Activated CD4-positive, CD25-positive, alpha-beta regulatory T cell treated with anti-CD3 and anti-CD28 coated beads, Interleukin-2, amount 50 U/mL, for 16 hours (primary cell): Measurements from ENCODE around the gene OXCT1.
"Not testable (repeated sequence)": the region's sequence is repeated elsewhere in the genome, so short reads cannot be mapped to it uniquely, and the experiment has no call there.

ENCODE experiments used
- DNase-seq: peaks from one replicate; pipeline ENCODE4 v3.0.0-alpha.2; 2020; ENCODE audit warnings: low read depth, low spot score

Gene OXCT1

GRCh38 chr5:41827792-41828191 is 42.4 kb downstream of the OXCT1 start:
- no peak for DNase-seq

- no peak for DNase-seq
Measured at GRCh38 chr5:41822036-41822435, 48.2 kb downstream of the OXCT1 start.

DNA sequence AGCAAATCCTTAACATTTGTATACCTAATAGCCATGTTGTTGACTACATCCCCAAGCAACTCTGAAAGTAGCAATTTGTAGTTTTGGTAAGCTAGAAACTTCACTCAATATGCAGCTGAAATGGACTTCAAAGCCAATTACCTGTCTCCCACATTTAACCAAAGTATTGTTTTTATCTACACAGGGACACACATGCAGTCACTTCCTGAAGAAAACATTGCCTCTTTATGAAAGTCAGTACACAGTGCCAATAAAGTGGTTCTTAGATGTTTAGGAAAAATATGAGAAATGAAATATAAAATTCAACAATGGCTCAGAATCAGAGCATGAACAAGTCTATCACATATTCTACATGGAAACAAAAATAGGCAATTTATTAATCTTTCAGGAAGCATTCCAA is 49.2 kb downstream of the OXCT1 start:
- DNase-seq: no peak

GRCh38 chr5:41820150-41820549 is 50.1 kb downstream of the OXCT1 start:
- DNase-seq: no peak

GRCh38 chr5:41817625-41818301 is 52.5 kb downstream of the OXCT1 start:
- no peak for DNase-seq

DNA sequence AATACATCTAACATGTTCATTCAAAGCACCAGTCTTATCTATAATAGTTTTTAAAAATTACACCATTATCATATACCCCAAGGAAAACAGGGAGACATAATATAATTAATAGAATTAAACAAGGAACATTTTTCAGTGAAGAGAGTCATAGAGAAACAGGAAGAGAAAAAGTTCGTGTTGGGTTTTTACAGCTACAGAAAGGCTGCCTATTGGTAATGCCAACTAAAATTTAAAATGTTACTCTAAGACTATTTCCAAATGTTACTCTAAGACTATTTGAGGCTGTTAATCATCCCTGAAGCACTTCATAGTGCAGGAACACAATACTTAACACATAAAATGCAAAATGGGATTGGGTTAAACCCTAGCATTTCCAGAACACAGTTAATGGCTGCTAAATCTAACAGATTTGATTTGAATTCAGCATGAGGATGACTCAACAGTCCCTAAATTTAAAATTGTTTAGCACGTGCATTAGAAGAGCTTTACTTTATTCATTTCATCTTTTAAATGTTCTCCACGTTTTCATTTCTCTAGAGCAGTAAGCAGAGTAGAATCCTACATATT is 54.5 kb downstream of the OXCT1 start:
- no peak for DNase-seq

GRCh38 chr5:41815261-41815660 is 55.0 kb downstream of the OXCT1 start:
- DNase-seq: no peak

DNA sequence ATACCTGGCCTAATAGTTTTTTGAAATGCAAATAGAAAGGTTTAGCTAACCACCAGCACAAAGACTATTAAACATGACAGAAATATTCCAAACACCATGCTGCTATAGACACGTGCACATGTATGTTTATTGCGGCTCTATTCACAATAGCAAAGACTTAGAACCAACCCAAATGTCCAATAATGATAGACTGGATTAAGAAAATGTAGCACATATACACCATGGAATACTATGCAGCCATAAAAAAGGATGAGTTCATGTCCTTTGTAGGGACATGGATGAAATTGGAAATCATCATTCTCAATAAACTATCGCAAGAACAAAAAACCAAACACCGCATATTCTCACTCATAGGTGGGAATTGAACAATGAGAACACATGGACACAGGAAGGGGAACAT is 55.9 kb downstream of the OXCT1 start:
- DNase-seq: not testable (repeated sequence)

- DNase-seq: no peak
Measured at GRCh38 chr5:41812156-41812555, 58.1 kb downstream of the OXCT1 start.

DNA sequence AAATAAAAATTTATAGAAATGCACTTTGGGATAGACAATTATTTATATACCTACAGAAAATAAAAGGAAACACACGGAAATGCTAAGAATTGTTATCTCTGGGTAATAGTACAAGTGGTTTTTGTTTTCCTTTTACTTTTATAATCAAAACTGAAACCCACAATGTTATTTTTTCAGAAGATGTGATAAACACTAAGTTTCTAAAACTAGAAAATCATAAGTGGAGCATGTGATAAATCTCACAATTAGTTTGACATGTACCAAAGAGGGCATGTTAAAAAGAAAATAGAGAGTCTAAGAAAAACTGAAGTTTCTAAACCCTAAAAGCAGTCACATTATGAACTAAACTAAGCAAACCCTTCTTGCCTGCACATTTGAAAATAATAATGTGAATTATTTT is 61.1 kb downstream of the OXCT1 start:
- no peak for DNase-seq

- DNase-seq: no peak
Measured at GRCh38 chr5:41808294-41808693, 61.9 kb downstream of the OXCT1 start.

DNA sequence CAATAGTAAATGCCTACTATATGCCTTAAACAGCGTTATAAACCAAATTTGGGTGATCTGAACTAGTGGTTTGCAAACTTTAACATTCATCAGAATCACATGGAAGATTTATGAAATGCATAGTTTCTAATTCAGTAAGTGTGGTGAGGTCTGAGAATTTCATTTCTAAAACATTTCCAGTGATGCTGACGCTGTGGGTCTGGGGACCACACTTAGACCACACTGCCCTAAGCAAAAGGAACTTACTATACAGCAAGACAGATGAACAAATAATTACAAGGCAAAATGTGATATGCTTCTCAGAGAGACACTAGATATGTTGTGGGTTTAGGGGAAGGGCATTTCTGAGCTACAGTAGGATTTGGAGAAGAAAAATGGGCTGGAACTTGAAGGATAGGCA is 72.6 kb downstream of the OXCT1 start:
- DNase-seq: no peak

DNA sequence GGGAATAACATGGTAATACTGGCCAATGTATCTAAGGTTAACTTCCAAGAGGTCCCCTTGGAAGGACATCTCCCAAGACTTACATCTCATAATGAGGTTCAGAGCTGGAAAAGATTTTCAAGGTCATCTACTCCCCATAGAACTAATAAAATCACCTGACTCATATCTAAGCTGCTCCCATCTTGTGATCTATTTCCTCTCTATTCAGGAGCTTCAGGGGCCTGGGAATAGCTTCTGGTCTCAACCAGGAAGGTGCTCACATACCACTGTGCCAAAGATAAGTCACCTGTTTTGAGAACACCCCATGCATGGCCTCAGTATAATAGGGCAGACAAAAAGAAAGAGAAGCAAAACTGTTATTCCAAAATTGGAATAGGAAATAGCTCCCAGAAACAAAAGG is 74.2 kb downstream of the OXCT1 start:
- no peak for DNase-seq

DNA sequence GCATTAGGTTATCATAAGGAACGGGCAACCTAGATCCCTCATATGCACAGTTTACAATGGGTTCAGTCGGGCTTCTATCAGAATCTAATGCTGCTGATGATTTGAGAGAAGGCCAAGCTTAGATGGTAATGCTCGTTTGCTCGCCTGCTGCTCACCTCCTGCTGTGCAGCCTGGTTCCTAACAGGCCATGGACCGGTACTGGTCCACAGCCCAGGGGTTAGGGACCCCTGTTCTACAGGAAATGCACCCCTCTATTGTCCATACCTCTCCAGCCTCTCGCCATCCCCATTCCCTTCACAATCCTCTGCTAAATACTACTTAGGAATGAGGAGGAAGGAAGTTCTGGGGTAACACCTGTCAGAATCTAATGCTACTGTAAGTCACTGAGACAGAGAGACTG is 75.1 kb downstream of the OXCT1 start:
- DNase-seq: no peak

DNA sequence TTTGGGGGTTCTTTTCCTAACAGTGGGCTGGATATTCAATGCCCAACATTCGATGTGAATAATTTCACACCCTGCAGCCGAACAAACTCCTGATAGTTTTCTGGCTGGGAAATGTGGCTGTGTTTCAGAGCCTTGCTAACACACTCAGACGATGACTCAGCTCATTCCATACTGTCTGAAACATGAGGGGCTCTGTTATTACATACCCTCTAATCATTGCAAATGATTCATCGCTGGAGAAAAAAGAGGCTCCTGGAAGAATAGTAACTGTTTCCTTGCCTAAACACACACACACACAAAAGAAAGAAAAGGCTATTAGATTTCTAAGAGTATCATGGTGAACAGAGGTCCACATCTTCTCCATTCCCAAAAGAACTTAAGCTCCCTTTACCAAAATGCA is 75.8 kb downstream of the OXCT1 start:
- no peak for DNase-seq

GRCh38 chr5:41793141-41793770 is 77.0 kb downstream of the OXCT1 start:
- no peak for DNase-seq

- no peak for DNase-seq
Measured at GRCh38 chr5:41790038-41790776, 80.0 kb downstream of the OXCT1 start.

DNA sequence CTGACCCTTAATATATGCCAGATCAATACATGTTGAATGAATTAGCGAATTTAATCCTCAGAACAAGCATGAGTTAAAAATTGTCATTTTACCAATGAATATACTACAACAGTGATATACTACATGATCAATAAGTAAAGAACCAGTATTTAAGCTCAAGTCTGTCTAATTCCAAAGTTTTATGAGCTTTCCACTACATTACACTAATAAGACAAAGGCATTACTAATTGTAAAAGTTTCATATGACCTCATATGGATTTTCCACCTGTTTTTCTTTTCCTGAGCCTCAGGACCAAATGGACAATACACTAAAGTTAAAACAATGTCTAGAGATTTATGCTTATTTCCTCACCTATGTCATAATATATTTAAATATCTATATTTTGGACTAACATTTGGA is 80.8 kb downstream of the OXCT1 start:
- DNase-seq: no peak

- no peak for DNase-seq
Measured at GRCh38 chr5:41788941-41789368, 81.3 kb downstream of the OXCT1 start.

GRCh38 chr5:41787265-41787664 is 83.0 kb downstream of the OXCT1 start:
- DNase-seq: no peak

DNA sequence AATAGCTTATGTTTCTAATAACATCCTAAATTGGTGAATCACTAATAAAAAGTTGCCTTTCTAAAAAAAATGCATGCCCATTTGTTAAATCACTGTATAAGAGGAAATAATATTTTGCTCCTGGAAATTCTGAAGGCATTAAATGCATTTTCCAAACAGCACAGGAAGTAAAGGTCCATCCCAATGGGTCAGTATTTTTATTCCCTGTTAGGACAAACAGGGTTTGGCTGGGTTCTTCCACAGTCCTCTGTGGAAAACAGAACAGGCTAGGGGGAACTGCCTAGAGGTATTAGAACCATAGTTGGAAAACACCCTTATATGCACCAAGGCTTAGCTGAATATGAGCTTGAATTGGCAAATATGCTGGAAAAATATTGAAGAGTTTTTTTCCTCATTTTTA is 85.2 kb downstream of the OXCT1 start:
- DNase-seq: no peak

GRCh38 chr5:41778410-41778809 is 91.8 kb downstream of the OXCT1 start:
- no peak for DNase-seq

- DNase-seq: no peak
Measured at GRCh38 chr5:41776435-41776834, 93.8 kb downstream of the OXCT1 start.
